Placental epithelial cell (primary cell): Measurements from ENCODE around the gene LCE2B. TPM values are rescaled to one million over a fixed set of nuclear protein-coding genes. Genes with fewer than 3 reads are reported as not detected.

Experiments
- total RNA-seq: library from RNA; depleted of rRNA; stranded (reverse); fragments of >200 nt; gene quantifications from 2 replicates; pipeline ENCODE4 v1.2.3, GENCODE V29; 2012

The LCE2B gene, protein sequence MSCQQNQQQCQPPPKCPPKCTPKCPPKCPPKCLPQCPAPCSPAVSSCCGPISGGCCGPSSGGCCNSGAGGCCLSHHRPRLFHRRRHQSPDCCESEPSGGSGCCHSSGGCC
- total RNA-seq, result not detected in 2 replicates

DNA sequence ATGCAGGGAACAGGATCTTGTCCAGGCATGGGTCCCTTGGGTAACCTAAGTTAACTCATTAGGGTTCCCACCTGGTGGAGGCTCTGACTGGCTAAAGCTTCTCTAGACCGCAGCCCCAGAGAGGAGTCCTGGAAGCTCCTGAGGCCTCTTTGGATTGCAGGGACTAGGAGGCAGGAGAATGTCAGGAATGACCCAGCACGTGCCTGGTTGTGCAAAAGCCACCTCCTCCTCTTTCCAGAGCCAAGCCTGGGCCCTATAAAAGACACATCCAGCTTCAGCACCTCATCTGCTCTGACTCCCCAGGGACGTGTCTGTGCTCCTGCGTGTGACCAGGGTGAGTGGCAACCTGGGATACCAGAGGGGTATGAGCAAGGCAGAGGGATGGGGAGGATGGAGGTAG lies at the start of gene LCE2B:
Gene LCE2B (plus strand): TSS at position 301 of the 400 bp plus-strand sequence. CDS start 721 bp downstream, outside the sequence.

DNA sequence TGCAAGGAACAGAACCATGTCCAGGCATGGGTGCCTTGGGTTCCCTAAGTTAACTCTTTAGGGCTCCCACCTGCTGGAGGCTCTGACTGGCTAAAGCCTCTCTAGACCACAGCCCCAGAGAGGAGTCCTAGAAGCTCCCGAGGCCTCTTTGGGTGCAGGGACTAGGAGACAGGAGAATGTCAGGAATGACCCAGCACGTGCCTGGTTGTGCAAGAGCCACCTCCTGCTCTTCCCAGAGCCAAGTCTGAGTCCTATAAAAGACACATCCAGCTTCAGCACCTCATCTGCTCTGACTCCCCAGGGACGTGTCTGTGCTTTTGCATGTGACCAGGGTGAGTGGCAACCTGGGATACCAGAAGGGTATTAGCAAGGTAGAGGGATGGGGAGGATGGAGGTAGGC lies 22.8 kb upstream of the LCE2B start, which contains the start of gene LCE2D:
Gene LCE2D (plus strand): TSS at position 283 of the 400 bp plus-strand sequence. CDS start 726 bp downstream, outside the sequence.

DNA sequence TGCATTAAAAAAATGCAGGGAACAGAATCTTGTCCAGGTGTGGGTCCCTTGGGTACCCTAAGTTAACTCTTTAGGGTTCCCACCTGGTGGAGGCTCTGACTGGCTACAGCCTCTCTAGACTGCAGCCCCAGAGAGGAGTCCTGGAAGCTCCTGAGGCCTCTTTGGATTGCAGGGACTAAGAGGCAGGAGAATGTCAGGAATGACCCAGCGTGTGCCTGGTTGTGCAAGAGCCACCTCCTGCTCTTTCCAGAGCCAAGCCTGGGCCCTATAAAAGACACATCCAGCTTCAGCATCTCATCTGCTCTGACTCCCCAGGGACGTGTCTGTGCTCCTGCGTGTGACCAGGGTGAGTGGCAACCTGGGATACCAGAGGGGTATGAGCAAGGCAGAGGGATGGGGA lies 10.9 kb upstream of the LCE2B start, which contains the start of gene LCE2C:
Gene LCE2C (plus strand): TSS at position 297 of the 400 bp plus-strand sequence. CDS start 737 bp downstream, outside the sequence.

DNA sequence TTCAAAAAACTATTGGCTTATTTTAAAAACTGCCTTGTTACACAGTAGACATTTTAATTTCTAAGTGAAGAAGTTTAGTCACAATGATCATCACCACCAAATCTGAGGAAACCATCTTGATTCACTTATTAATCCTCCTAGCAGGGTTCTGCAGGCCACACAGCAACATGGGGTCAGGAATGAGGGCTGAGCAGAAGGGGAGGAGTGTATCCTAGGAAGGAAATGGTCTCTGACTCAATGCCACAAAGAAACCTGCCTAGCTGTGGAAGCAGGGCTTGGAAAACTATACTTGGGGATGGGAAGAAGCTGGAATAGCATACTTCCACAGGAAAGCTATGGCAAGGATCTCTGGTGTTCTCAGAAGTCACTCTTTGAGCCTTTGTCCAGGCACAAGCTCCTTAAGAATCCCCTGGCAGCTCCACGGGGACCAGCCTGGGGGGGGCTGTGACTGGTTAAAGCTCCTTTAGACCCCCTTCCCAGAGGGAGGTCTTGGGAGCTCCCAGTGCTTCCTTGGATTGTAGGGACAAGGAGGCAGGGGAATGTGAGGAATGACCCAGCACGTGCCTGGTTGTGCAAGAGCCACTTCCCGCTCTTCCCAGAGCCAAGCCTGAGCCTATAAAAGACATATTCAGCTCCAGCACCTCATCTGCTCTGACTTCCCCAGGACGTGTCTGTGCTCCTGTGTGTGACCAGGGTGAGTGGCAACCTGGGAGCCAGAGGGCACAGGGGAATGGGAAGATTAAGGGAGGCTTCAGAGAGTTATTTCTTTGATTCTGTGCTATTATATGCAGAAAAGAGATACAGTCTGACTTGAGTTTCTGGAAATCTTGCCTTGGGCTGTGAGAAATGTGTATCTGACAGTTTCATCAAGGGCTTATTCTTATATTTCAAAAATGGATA lies 12.0 kb downstream of the LCE2B start, which contains the start of gene LCE2A:
Gene LCE2A (plus strand): TSS at position 645 of the 900 bp plus-strand sequence. CDS start 557 bp downstream, outside the sequence.

DNA sequence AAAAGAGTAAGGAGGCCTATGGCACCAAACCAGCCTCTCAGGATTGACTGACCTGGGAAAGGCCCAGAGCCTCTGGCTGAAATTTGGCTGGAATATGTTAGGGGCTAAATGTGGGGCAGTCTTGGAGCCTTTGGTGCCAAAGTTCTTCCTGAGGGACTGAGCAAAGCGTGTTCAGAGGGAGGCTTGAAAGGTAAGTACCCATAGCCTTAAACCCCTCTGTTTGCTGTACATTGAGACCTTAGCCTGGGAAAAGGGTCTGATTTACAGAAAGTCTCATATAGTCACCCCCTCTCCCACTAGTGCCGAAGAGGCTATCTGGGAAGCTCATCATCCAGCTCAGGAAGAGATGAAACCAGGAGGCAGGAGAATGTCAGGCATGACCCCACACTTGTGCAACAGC lies 21.9 kb downstream of the LCE2B start, which contains the start of gene LCE4A:
Gene LCE4A (plus strand): TSS at position 301 of the 400 bp plus-strand sequence. CDS start 916 bp downstream, outside the sequence.

Other genes starting within 250 kb of the LCE2B start
- not detected in 2 replicates for gene LCE5A, start 175.3 kb upstream of the LCE2B start, total RNA-seq
- not detected in 2 replicates for gene CRCT1, start 171.6 kb upstream of the LCE2B start, total RNA-seq
- not detected in 2 replicates for gene LCE3E, start 119.3 kb upstream of the LCE2B start, total RNA-seq
- not detected in 2 replicates for gene LCE3D, start 105.6 kb upstream of the LCE2B start, total RNA-seq
- gene LCE3C, start 85.9 kb upstream of the LCE2B start, total RNA-seq, result not detected in 2 replicates
- gene LCE3B, start 72.3 kb upstream of the LCE2B start, total RNA-seq, result not detected in 2 replicates
- gene LCE3A, start 63.0 kb upstream of the LCE2B start, total RNA-seq, result not detected in 2 replicates
- not detected in 2 replicates for gene LCE2D, start 22.7 kb upstream of the LCE2B start, total RNA-seq
- gene LCE2C, start 10.8 kb upstream of the LCE2B start, total RNA-seq, result not detected in 2 replicates
- gene LCE2A, start 12.2 kb downstream of the LCE2B start, total RNA-seq, result 0.79 TPM in 1 of 2 replicates, not detected in the other
- not detected in 2 replicates for gene LCE4A, start 22.0 kb downstream of the LCE2B start, total RNA-seq
- gene KPRP, start 71.9 kb downstream of the LCE2B start, total RNA-seq, result not detected in 2 replicates
- gene LCE1F, start 89.0 kb downstream of the LCE2B start, total RNA-seq, result not detected in 2 replicates
- not detected in 2 replicates for gene LCE1E, start 100.1 kb downstream of the LCE2B start, total RNA-seq
- not detected in 2 replicates for gene LCE1D, start 110.6 kb downstream of the LCE2B start, total RNA-seq
- not detected in 2 replicates for gene LCE1C, start 120.5 kb downstream of the LCE2B start, total RNA-seq
- not detected in 2 replicates for gene LCE1B, start 125.8 kb downstream of the LCE2B start, total RNA-seq
- not detected in 2 replicates for gene LCE1A, start 141.3 kb downstream of the LCE2B start, total RNA-seq
- not detected in 2 replicates for gene LCE6A, start 156.7 kb downstream of the LCE2B start, total RNA-seq
- gene LCE7A, start 173.9 kb downstream of the LCE2B start, total RNA-seq, result not detected in 2 replicates
- gene SMCP, start 192.2 kb downstream of the LCE2B start, total RNA-seq, result not detected in 2 replicates
- 0.54 and 0.79 TPM in 2 replicates for gene IVL, start 222.4 kb downstream of the LCE2B start, total RNA-seq